Ascending aorta (tissue), 2 donors: ENCODE data around the gene ETNK2. TPM values are rescaled to one million over a fixed set of nuclear protein-coding genes. Genes with fewer than 3 reads are reported as not detected.
A peak's percentile ranks its signal among the peaks of the same experiment; 100 is the strongest.

Source experiments
- DNase-seq, 2 donors: peaks; one replicate each; pipeline ENCODE4 v3.0.0-alpha.2; 2019; ENCODE audit warnings: low spot score in 2 of 2
- H3K27ac ChIP-seq, 2 donors: fragments of 200-600 bp; sonication (generic); one replicate each; pipeline ENCODE4 v1.5.1; 2016 to 2017; ENCODE audit warnings: mild to moderate bottlenecking in 1 of 2
- H3K27me3 ChIP-seq: fragments of 200-600 bp; sonication (generic); one replicate; pipeline ENCODE4 v1.5.1; 2017
- H3K36me3 ChIP-seq, 2 donors: fragments of 200-600 bp; sonication (generic); one replicate each; pipeline ENCODE4 v1.5.1; 2016
- H3K4me1 ChIP-seq, 2 donors: fragments of 200-600 bp; sonication (generic); one replicate each; pipeline ENCODE4 v1.5.1; 2016 to 2017; ENCODE audit warnings: mild to moderate bottlenecking in 1 of 2
- H3K4me3 ChIP-seq, 2 donors: fragments of 200-600 bp; sonication (generic); one replicate each; pipeline ENCODE4 v1.5.1; 2016 to 2017; ENCODE audit warnings: mild to moderate bottlenecking in 1 of 2
- H3K9me3 ChIP-seq, 2 donors: fragments of 200-600 bp; sonication (generic); one replicate each; pipeline ENCODE4 v1.5.1; 2016
- CTCF ChIP-seq, 3 experiments: fragments of 200-600 bp in 2 of 3; fragments of 450-650 bp in 1 of 3; sonication (generic) in 2 of 3; IDR thresholded peaks; one replicate each; pipeline ENCODE4 v1.5.1; 2016 to 2019; ENCODE audit warnings: antibody characterized with exemption in 3 of 3, mild to moderate bottlenecking in 1 of 3, moderate library complexity in 1 of 3
- intact Hi-C: fragments of 100-400 bp; cut with DNase I; formaldehyde crosslinking; loops from one replicate; pipeline ENCODE4 v1.15.1; 2023
- total RNA-seq: library from RNA; depleted of rRNA; stranded (reverse); fragments of >200 nt; gene quantifications from one replicate; pipeline ENCODE4 v1.1.0, GENCODE V29; 2016

Gene ETNK2
- total RNA-seq, result 22.0 TPM

GRCh38 chr1:204151552-204152309 lies at the start of gene ETNK2:
Gene ETNK2, minus strand, starts transcription at chr1:204152044. Its CDS starts 192 bp downstream, at chr1:204151852.
- DNase-seq, result peak; percentile 35 to 87
- H3K9me3 ChIP-seq, result no peaks in the 10 kb centered on the region
- H3K4me3 ChIP-seq, result peak within 1 kb of the TSS; percentile 89 to 90
- H3K27ac ChIP-seq, result peak within 1 kb of the TSS; percentile 88 to 94
- TF ChIP-seq CTCF (IDR thresholded peaks at IDR 0.05), result no peak
- peaks cover 0 to under 1% of the 10 kb centered on the region in 2 donors for H3K36me3 ChIP-seq
- peaks cover 0 to 8% of the 10 kb centered on the region in 2 donors for H3K4me1 ChIP-seq
- no peaks in the 10 kb centered on the region for H3K27me3 ChIP-seq
- intact Hi-C loops, result loop anchor here (2.0 to 5.0 kb wide), 3 partner anchors 23 to 356 kb away; no protein-coding TSS in a partner anchor

DNA sequence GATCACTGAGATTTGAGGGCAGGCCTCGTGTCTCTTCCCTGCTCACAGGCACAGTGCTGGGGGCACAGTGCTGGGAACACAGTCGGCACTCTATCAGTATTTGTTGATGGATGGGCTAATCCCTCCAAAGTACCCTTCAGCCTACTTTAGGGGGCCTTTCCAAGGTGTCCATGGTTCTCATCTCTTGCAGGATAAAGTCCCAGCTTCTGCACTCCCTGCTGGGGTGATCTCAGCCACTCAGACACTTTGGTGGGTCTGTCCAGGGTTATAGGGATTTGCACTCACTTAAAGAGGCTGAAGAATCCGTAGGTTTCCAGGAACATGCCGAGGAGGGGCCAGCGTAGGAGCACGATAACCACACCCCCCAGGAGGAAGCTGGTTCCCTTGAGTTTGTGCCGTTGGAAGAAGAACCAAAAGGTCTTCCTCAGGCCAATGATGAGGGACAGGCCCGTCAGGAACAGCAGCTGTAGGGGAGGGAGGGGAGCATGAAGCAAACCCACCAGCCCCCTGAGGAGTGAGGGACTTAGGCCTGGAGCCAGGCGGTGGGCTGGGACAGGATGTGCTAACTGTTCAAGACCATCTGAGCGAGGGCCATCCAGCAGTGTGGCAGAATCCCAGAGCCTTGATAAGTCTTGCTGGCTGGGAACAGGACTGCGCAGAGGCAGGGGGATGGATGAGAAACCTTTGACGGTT lies 49.6 kb upstream of the ETNK2 start:
- no peaks in the 10 kb centered on the region for H3K36me3 ChIP-seq
- H3K27ac ChIP-seq, result no peak overlapping the region
- DNase-seq, result no peak
- no peaks in the 10 kb centered on the region for H3K27me3 ChIP-seq
- intact Hi-C loops, result no loop called here
- TF ChIP-seq CTCF (IDR thresholded peaks at IDR 0.05), result no peak
- H3K4me1 ChIP-seq, result no peaks in the 10 kb centered on the region
- no peaks in the 10 kb centered on the region for H3K9me3 ChIP-seq
- H3K4me3 ChIP-seq, result no peak overlapping the region

- Histone ChIP-seq H3K4me3 (no peak overlapping the region), H3K9me3 (no peaks in the 10 kb centered on the region), H3K27ac (no peak overlapping the region), H3K27me3 (no peaks in the 10 kb centered on the region), H3K4me1 (no peaks in the 10 kb centered on the region), H3K36me3 (no peaks in the 10 kb centered on the region)
- DNase-seq, result no peak
- intact Hi-C loops, result no loop called here
- TF ChIP-seq CTCF (IDR thresholded peaks at IDR 0.05), result no peak
Measured at GRCh38 chr1:204199579-204199978, 47.7 kb upstream of the ETNK2 start.

DNA sequence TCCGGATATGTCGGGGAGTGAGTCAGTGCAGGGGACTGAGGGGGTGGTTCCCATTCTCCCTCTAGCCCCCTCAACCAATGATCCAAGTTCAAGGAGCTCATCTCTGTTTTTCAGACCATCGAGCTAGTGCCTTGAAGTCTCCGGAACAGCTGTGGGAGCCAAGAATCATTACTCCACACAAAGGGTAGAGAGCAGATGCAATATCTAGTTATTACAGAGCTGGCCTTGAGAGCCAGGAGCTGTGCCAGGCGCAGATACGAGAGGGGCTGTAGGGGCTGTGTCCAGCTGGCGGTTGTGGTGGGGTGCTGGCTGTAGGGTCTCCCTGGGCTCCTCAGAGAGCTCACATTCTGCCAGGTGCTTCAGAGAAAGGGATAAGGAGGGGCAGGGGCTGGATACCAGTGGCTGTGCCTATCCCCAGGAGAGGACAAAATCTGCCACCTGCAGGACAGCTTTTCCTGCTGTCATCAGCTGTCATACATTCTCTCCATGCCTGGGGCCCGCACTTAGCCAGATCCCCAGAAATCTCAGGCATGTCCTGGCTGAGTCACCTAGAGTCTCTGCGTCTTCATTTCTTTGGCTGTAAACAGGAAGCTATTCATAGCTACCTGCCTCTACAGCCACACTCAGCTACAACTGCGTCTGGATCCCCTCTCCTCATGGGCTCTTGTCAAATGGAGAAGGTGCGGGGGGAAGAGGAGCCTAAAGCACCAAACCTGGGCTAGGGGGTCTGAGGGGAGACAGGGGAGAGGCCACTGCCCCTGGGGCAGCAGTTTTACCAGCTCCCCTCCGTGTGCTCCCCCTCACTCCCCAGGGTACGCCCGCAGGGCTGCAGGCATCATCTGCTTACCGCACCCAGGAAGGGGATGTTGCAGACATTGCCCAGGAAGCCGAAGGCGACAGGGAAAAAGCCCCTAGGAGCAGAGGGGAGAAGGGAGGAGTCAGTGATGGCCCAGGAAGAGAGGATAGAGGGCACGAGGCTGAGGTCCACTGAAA lies 46.8 kb upstream of the ETNK2 start:
- no peak for TF ChIP-seq CTCF (IDR thresholded peaks at IDR 0.05)
- intact Hi-C loops, result no loop called here
- Histone ChIP-seq H3K9me3 (no peaks in the 10 kb centered on the region), H3K4me1 (no peaks in the 10 kb centered on the region), H3K27me3 (no peaks in the 10 kb centered on the region), H3K4me3 (no peak overlapping the region), H3K36me3 (no peaks in the 10 kb centered on the region), H3K27ac (no peak overlapping the region)
- no peak for DNase-seq

DNA sequence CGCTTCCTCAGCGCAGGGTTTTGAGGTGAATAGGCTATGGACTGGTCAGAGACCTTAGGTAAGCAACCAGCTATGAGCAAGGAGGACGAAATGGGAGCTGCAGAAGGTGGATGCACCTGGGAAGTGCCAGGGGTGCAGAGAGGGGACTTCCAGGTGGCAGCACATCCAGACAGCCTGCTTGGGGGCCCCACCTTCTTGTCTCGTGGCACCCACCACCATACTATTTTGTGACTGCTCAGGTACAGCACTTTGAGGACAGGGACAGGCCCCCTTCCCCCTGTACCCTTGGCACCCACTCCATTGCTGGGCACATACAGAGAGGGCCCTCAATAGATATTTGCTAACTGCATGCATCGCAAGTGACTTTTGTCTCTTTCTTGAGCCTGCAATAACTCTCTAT lies 45.2 kb upstream of the ETNK2 start:
- intact Hi-C loops, result no loop called here
- H3K9me3 ChIP-seq, result no peaks in the 10 kb centered on the region
- no peak overlapping the region for H3K27ac ChIP-seq
- no peaks in the 10 kb centered on the region for H3K27me3 ChIP-seq
- H3K4me1 ChIP-seq, result no peaks in the 10 kb centered on the region
- H3K4me3 ChIP-seq, result no peak overlapping the region
- DNase-seq, result no peak
- H3K36me3 ChIP-seq, result no peaks in the 10 kb centered on the region
- TF ChIP-seq CTCF (IDR thresholded peaks at IDR 0.05), result no peak
